ENCODE data around the gene RNLS.

The RNLS gene

DNA sequence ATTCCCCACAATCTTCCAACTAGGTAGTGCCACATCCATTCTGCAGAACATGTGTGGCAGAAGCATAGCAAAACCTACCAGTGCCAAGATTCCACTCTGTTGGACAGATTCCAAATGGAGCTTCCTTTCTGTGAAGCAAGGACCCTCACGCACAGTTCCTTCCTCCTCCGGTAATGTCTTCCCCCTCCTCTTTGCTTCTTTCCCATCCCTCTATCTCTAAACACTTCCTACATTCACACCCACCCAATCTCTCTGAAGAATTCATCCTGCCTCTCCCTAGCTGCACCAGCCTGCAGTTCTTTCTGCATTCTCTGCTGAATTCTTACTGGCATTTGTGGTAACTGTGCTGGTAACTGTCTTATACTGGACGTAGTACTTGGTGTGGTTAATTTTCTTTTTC, 124.9 kb downstream of the RNLS start:
- Histone ChIP-seq H3K9ac (ENCODE audit: low read length) (no peak overlapping the region), H3K4me1 (ENCODE audit: control insufficient read depth, insufficient read depth, low read length) (no peaks in the 10 kb centered on the region), H3K27me3 (ENCODE audit: control insufficient read depth, insufficient read depth, low read length) (no peaks in the 10 kb centered on the region), H3K4me3 (ENCODE audit: low read length) (no peak overlapping the region), H3K36me3 (ENCODE audit: control insufficient read depth, insufficient read depth, low read length) (no peaks in the 10 kb centered on the region), H3K27ac (ENCODE audit: low read depth, low read length) (no peak overlapping the region)

DNA sequence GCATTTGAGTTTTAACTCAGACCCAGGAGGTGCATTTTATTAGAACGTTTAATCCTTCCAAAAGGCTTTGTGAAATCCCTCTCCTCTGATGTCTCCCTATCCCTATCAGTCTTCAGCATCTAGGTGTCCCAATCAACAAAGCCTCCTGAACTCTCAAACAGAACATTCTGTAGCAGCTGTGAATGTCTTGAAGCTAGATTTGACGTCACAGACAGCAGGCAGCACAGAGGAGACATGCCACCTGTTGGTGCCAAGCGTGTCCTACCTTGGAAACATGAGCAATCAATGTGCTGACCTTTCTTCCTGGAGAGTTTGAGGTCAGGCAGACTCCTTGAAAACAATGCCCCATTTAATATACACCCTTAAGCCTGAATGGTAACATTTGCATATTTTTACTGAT, 125.5 kb downstream of the RNLS start:
- Histone ChIP-seq H3K36me3 (ENCODE audit: control insufficient read depth, insufficient read depth, low read length) (no peaks in the 10 kb centered on the region), H3K4me1 (ENCODE audit: control insufficient read depth, insufficient read depth, low read length) (no peaks in the 10 kb centered on the region), H3K9ac (ENCODE audit: low read length) (no peak overlapping the region), H3K4me3 (ENCODE audit: low read length) (no peak overlapping the region), H3K27me3 (ENCODE audit: control insufficient read depth, insufficient read depth, low read length) (no peaks in the 10 kb centered on the region), H3K27ac (ENCODE audit: low read depth, low read length) (no peak overlapping the region)

- H3K9ac ChIP-seq (ENCODE audit: low read length) = no peak overlapping the region
- no peak overlapping the region for H3K27ac ChIP-seq (ENCODE audit: low read depth, low read length)
- no peak overlapping the region for H3K4me3 ChIP-seq (ENCODE audit: low read length)
- H3K4me1 ChIP-seq (ENCODE audit: control insufficient read depth, insufficient read depth, low read length) = no peaks in the 10 kb centered on the region
- H3K27me3 ChIP-seq (ENCODE audit: control insufficient read depth, insufficient read depth, low read length) = no peaks in the 10 kb centered on the region
- H3K36me3 ChIP-seq (ENCODE audit: control insufficient read depth, insufficient read depth, low read length) = no peaks in the 10 kb centered on the region
Observed at GRCh38 chr10:88456730-88457129, 126.4 kb downstream of the RNLS start.

GRCh38 chr10:88455831-88456230, 127.3 kb downstream of the RNLS start:
- no peak overlapping the region for H3K4me3 ChIP-seq (ENCODE audit: low read length)
- no peaks in the 10 kb centered on the region for H3K4me1 ChIP-seq (ENCODE audit: control insufficient read depth, insufficient read depth, low read length)
- H3K36me3 ChIP-seq (ENCODE audit: control insufficient read depth, insufficient read depth, low read length) = no peaks in the 10 kb centered on the region
- H3K27ac ChIP-seq (ENCODE audit: low read depth, low read length) = no peak overlapping the region
- no peaks in the 10 kb centered on the region for H3K27me3 ChIP-seq (ENCODE audit: control insufficient read depth, insufficient read depth, low read length)
- H3K9ac ChIP-seq (ENCODE audit: low read length) = no peak overlapping the region

GRCh38 chr10:88450201-88450600, 132.9 kb downstream of the RNLS start:
- Histone ChIP-seq H3K4me3 (ENCODE audit: low read length) (no peak overlapping the region), H3K27ac (ENCODE audit: low read depth, low read length) (no peak overlapping the region), H3K9ac (ENCODE audit: low read length) (no peak overlapping the region), H3K4me1 (ENCODE audit: control insufficient read depth, insufficient read depth, low read length) (no peaks in the 10 kb centered on the region), H3K27me3 (ENCODE audit: control insufficient read depth, insufficient read depth, low read length) (no peaks in the 10 kb centered on the region), H3K36me3 (ENCODE audit: control insufficient read depth, insufficient read depth, low read length) (no peaks in the 10 kb centered on the region)

- no peaks in the 10 kb centered on the region for H3K27me3 ChIP-seq (ENCODE audit: control insufficient read depth, insufficient read depth, low read length)
- no peaks in the 10 kb centered on the region for H3K36me3 ChIP-seq (ENCODE audit: control insufficient read depth, insufficient read depth, low read length)
- H3K9ac ChIP-seq (ENCODE audit: low read length) = no peak overlapping the region
- no peak overlapping the region for H3K27ac ChIP-seq (ENCODE audit: low read depth, low read length)
- no peak overlapping the region for H3K4me3 ChIP-seq (ENCODE audit: low read length)
- no peaks in the 10 kb centered on the region for H3K4me1 ChIP-seq (ENCODE audit: control insufficient read depth, insufficient read depth, low read length)
Observed at GRCh38 chr10:88442716-88443115, 140.4 kb downstream of the RNLS start.

DNA sequence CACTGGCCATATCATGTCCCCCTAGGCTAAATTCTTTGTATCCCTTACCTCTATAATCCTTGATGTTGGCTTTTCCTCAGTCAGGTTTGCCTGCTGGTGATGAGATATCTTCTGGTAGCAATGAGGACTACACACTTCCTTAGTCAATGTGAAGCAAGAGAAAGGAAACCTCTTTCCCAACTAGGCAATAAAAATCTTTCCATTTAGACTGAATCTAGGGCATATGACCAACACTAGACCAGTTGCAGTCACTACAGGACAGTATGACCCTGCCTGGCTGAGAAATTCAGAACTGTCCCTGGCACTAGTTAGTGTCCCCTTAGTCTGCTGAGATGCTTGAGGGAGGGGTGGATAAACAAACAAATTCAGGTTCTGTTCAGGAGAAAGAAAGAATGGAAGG, 142.6 kb downstream of the RNLS start:
- H3K4me1 ChIP-seq (ENCODE audit: control insufficient read depth, insufficient read depth, low read length) = no peaks in the 10 kb centered on the region
- no peak overlapping the region for H3K9ac ChIP-seq (ENCODE audit: low read length)
- H3K36me3 ChIP-seq (ENCODE audit: control insufficient read depth, insufficient read depth, low read length) = no peaks in the 10 kb centered on the region
- H3K27ac ChIP-seq (ENCODE audit: low read depth, low read length) = no peak overlapping the region
- H3K4me3 ChIP-seq (ENCODE audit: low read length) = no peak overlapping the region
- H3K27me3 ChIP-seq (ENCODE audit: control insufficient read depth, insufficient read depth, low read length) = no peaks in the 10 kb centered on the region

- Histone ChIP-seq H3K27me3 (ENCODE audit: control insufficient read depth, insufficient read depth, low read length) (no peaks in the 10 kb centered on the region), H3K36me3 (ENCODE audit: control insufficient read depth, insufficient read depth, low read length) (no peaks in the 10 kb centered on the region), H3K27ac (ENCODE audit: low read depth, low read length) (no peak overlapping the region), H3K4me3 (ENCODE audit: low read length) (no peak overlapping the region), H3K9ac (ENCODE audit: low read length) (no peak overlapping the region), H3K4me1 (ENCODE audit: control insufficient read depth, insufficient read depth, low read length) (no peaks in the 10 kb centered on the region)
Observed at GRCh38 chr10:88439932-88440331, 143.2 kb downstream of the RNLS start.

DNA sequence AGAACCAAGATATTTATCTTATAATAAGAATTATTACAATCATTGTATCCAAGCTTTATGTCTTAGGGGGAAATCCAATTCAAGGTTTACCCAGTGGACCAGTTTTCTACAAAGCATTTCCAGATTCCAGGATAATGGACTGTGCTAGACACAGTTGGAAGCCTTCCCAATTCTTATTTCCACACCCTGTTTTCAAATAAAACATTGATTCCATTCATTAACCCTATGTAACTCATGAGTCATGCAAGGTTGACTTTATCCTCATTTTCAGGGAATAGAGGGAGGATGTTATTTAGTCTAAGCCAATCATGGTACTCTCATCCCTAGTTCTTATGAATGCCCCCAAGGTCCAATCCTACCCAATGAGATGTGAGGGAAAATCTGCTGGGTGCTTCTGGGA, 145.7 kb downstream of the RNLS start:
- Histone ChIP-seq H3K27ac (ENCODE audit: low read depth, low read length) (no peak overlapping the region), H3K4me1 (ENCODE audit: control insufficient read depth, insufficient read depth, low read length) (no peaks in the 10 kb centered on the region), H3K9ac (ENCODE audit: low read length) (no peak overlapping the region), H3K27me3 (ENCODE audit: control insufficient read depth, insufficient read depth, low read length) (no peaks in the 10 kb centered on the region), H3K36me3 (ENCODE audit: control insufficient read depth, insufficient read depth, low read length) (no peaks in the 10 kb centered on the region), H3K4me3 (ENCODE audit: low read length) (no peak overlapping the region)

DNA sequence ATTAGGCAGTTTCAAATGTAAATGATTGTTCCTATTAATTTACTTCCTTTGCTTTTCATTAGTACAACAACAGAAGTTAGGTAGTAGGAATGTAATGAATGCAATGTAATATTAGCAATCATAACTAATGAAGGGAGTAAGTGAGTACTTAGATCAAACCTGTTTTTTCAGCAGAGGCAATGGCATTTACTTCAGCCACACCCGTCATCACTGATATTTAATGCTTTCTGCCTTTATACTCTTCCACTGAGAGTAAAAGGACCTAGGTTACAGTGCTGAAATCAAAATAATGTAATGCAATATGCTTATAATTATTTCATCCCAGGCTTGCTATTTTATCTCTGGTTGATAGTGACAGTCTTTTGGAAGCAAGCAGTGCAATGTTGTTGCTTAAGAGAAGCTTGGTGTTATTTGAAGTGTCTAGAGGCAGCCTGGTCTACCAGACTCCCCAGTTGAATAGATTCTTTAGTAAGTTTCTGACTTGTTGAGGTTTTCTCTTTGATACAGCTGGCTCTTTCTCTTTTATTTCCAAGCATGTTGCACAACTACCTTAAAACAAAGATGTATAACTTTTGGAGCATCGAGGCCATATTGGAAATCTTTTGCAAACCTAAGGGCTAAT, 149.4 kb downstream of the RNLS start:
- no peak overlapping the region for H3K27ac ChIP-seq (ENCODE audit: low read depth, low read length)
- no peaks in the 10 kb centered on the region for H3K27me3 ChIP-seq (ENCODE audit: control insufficient read depth, insufficient read depth, low read length)
- H3K4me1 ChIP-seq (ENCODE audit: control insufficient read depth, insufficient read depth, low read length) = no peaks in the 10 kb centered on the region
- H3K36me3 ChIP-seq (ENCODE audit: control insufficient read depth, insufficient read depth, low read length) = no peaks in the 10 kb centered on the region
- no peak overlapping the region for H3K9ac ChIP-seq (ENCODE audit: low read length)
- no peak overlapping the region for H3K4me3 ChIP-seq (ENCODE audit: low read length)

DNA sequence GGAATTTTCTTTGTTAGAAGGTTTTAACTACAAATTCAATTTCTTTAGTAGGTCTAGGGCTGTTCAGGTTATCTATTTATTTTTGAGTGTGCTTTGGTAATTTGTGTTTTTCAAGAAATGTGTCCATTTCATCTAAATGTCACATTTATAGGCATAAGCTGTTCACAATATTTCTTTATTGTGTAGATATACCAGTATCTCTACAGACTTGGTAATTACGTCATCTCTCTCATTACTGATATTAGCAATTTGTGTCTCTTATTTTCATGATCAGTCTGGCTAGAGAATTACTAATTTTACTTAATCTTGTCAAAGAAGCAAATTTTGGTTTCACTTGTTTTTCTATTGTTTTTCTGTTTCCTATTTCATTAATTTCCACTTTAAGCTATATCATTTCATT, 152.0 kb downstream of the RNLS start:
- Histone ChIP-seq H3K4me3 (ENCODE audit: low read length) (no peak overlapping the region), H3K27ac (ENCODE audit: low read depth, low read length) (no peak overlapping the region), H3K4me1 (ENCODE audit: control insufficient read depth, insufficient read depth, low read length) (no peaks in the 10 kb centered on the region), H3K9ac (ENCODE audit: low read length) (no peak overlapping the region), H3K27me3 (ENCODE audit: control insufficient read depth, insufficient read depth, low read length) (no peaks in the 10 kb centered on the region), H3K36me3 (ENCODE audit: control insufficient read depth, insufficient read depth, low read length) (no peaks in the 10 kb centered on the region)

- Histone ChIP-seq H3K27ac (ENCODE audit: low read depth, low read length) (no peak overlapping the region), H3K4me1 (ENCODE audit: control insufficient read depth, insufficient read depth, low read length) (no peaks in the 10 kb centered on the region), H3K4me3 (ENCODE audit: low read length) (no peak overlapping the region), H3K36me3 (ENCODE audit: control insufficient read depth, insufficient read depth, low read length) (no peaks in the 10 kb centered on the region), H3K9ac (ENCODE audit: low read length) (no peak overlapping the region), H3K27me3 (ENCODE audit: control insufficient read depth, insufficient read depth, low read length) (no peaks in the 10 kb centered on the region)
Observed at GRCh38 chr10:88428976-88429375, 154.1 kb downstream of the RNLS start.

DNA sequence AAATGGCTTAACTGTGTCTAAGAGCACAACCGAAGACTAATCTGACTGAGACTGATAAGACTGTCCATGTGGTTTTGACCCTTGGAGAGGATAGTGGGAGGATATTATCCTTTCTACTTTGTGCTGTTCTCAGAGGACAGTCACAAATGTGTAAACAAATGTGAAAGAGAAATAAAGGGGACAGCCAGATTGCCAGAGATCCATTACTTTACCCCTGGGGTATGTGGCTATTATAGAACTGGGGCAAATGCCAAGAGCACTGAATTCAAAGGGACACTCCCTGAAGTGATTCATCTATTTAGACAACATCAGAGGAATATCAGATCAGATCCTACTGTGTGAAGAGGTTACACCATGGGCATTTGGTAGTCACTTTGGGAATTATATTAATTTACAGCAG, 154.7 kb downstream of the RNLS start:
- H3K4me1 ChIP-seq (ENCODE audit: control insufficient read depth, insufficient read depth, low read length) = no peaks in the 10 kb centered on the region
- no peaks in the 10 kb centered on the region for H3K36me3 ChIP-seq (ENCODE audit: control insufficient read depth, insufficient read depth, low read length)
- no peak overlapping the region for H3K27ac ChIP-seq (ENCODE audit: low read depth, low read length)
- no peaks in the 10 kb centered on the region for H3K27me3 ChIP-seq (ENCODE audit: control insufficient read depth, insufficient read depth, low read length)
- no peak overlapping the region for H3K9ac ChIP-seq (ENCODE audit: low read length)
- H3K4me3 ChIP-seq (ENCODE audit: low read length) = no peak overlapping the region

Data from rectal smooth muscle tissue (tissue), 1 donor.